GM23248 (cell line): Measurements from ENCODE around the gene TTLL5.

Source experiments
- EZH2 ChIP-seq: fragments of 200-600 bp; sonication (generic); IDR thresholded peaks from 2 replicates; pipeline ENCODE4 v1.6.1; 2018; ENCODE audit warnings: antibody characterized with exemption, mild to moderate bottlenecking; ENCODE audit not compliant: insufficient read depth, poor library complexity, severe bottlenecking
- EZH2phosphoT487 ChIP-seq: fragments of 200-600 bp; sonication (generic); IDR thresholded peaks from 2 replicates; pipeline ENCODE4 v1.6.1; 2018; ENCODE audit warnings: antibody characterized with exemption, moderate library complexity, mild to moderate bottlenecking, low read depth; ENCODE audit not compliant: insufficient read depth

GRCh38 chr14:75738192-75738591 lies 77.1 kb downstream of the TTLL5 start:
- TF ChIP-seq EZH2 (no peak), EZH2phosphoT487 (no peak)
